CD14-positive monocyte (primary cell): Measurements from ENCODE around the gene CNPY1. TPM values are rescaled to one million over a fixed set of nuclear protein-coding genes. Genes with fewer than 3 reads are reported as not detected.

Source experiments
- DNase-seq, 3 donors: peaks; one replicate each; pipeline ENCODE4 v3.0.0-alpha.2; 2011 to 2022
- H2AFZ ChIP-seq: 2 replicates; pipeline ENCODE4 v1.6.0; 2012; ENCODE audit warnings: mild to moderate bottlenecking, low read depth, low read length, inconsistent platforms; ENCODE audit not compliant: insufficient read depth, poor library complexity, severe bottlenecking
- H3K27ac ChIP-seq, 2 donors: 1 replicate in 1 of 2; 2 replicates in 1 of 2; pipeline ENCODE4 v1.5.1; 2012 to 2013; ENCODE audit warnings: low read length in 2 of 2, control low read depth in 1 of 2, inconsistent platforms in 1 of 2, low read depth in 1 of 2, mild to moderate bottlenecking in 1 of 2
- H3K27me3 ChIP-seq, 2 donors: one replicate each; pipeline versions ENCODE4 v1.6.0 to v1.6.1; 2011 to 2013; ENCODE audit warnings: low read length in 2 of 2; ENCODE audit not compliant: control insufficient read depth in 2 of 2, insufficient read depth in 2 of 2
- H3K36me3 ChIP-seq, 2 donors: replicated peaks in 1 of 2; 1 replicate in 1 of 2; 2 replicates in 1 of 2; pipeline versions ENCODE4 v1.5.1 to v1.6.1; 2012 to 2013; ENCODE audit warnings: low read length in 2 of 2, control low read depth in 1 of 2, inconsistent platforms in 1 of 2, mild to moderate bottlenecking in 1 of 2; ENCODE audit not compliant: insufficient read depth in 2 of 2, control insufficient read depth in 1 of 2
- H3K4me1 ChIP-seq, 2 donors: 1 replicate in 1 of 2; 2 replicates in 1 of 2; pipeline versions ENCODE4 v1.5.1 to v1.6.1; 2012 to 2013; ENCODE audit warnings: low read length in 2 of 2, control low read depth in 1 of 2, inconsistent platforms in 1 of 2, mild to moderate bottlenecking in 1 of 2, moderate library complexity in 1 of 2; ENCODE audit not compliant: insufficient read depth in 2 of 2, control insufficient read depth in 1 of 2
- H3K4me2 ChIP-seq: replicated peaks from 2 replicates; pipeline ENCODE3; 2012; ENCODE audit warnings: low read length, moderate library complexity, mild to moderate bottlenecking; ENCODE audit not compliant: poor library complexity, severe bottlenecking; ENCODE audit errors: extremely low read depth
- H3K4me3 ChIP-seq, 3 experiments: fragments of 200-600 bp in 1 of 3; sonication (generic) in 1 of 3; replicated peaks in 1 of 3; 1 replicate in 2 of 3; 2 replicates in 1 of 3; pipeline ENCODE4 v1.5.1; 2011 to 2013; ENCODE audit warnings: low read length in 3 of 3, mild to moderate bottlenecking in 3 of 3, control low read depth in 2 of 3, low read depth in 2 of 3, inconsistent platforms in 1 of 3, moderate library complexity in 1 of 3
- H3K79me2 ChIP-seq: 2 replicates; pipeline ENCODE4 v1.6.0; 2012; ENCODE audit warnings: mild to moderate bottlenecking, control low read depth, inconsistent platforms, low read length, moderate library complexity; ENCODE audit not compliant: insufficient read depth
- H3K9ac ChIP-seq: 2 replicates; pipeline ENCODE4 v1.6.0; 2017; ENCODE audit warnings: low read length, mild to moderate bottlenecking; ENCODE audit not compliant: insufficient read depth, poor library complexity, severe bottlenecking
- H3K9me3 ChIP-seq, 2 donors: replicated peaks in 1 of 2; 1 replicate in 1 of 2; 2 replicates in 1 of 2; pipeline versions ENCODE4 v1.5.1 to v1.6.1; 2012 to 2013; ENCODE audit warnings: low read length in 2 of 2, control low read depth in 1 of 2; ENCODE audit not compliant: control insufficient read depth in 1 of 2, insufficient read depth in 1 of 2
- H4K20me1 ChIP-seq: 2 replicates; pipeline ENCODE4 v1.6.0; 2012; ENCODE audit warnings: mild to moderate bottlenecking, low read length, control low read depth, moderate library complexity; ENCODE audit not compliant: insufficient read depth
- H3K27ac Mint-ChIP-seq, 7 donors: one replicate each; pipeline ENCODE4 v1.8.0; 2020; ENCODE audit warnings: mild to moderate bottlenecking in 7 of 7, mixed read lengths in 7 of 7, moderate library complexity in 6 of 7, inconsistent platforms in 2 of 7
- H3K27me3 Mint-ChIP-seq, 3 donors: one replicate each; pipeline ENCODE4 v1.8.0; 2021 to 2022; ENCODE audit warnings: low read depth in 3 of 3, mild to moderate bottlenecking in 3 of 3, mixed read lengths in 3 of 3, moderate library complexity in 3 of 3, inconsistent platforms in 1 of 3
- H3K36me3 Mint-ChIP-seq, 2 donors: one replicate each; pipeline ENCODE4 v1.8.0; 2020; ENCODE audit warnings: mixed read lengths in 2 of 2, inconsistent platforms in 1 of 2, mild to moderate bottlenecking in 1 of 2
- H3K4me1 Mint-ChIP-seq: one replicate; pipeline ENCODE4 v1.8.0; 2020; ENCODE audit warnings: mild to moderate bottlenecking, mixed read lengths
- H3K4me3 Mint-ChIP-seq, 2 donors: one replicate each; pipeline ENCODE4 v1.8.0; 2020; ENCODE audit warnings: mild to moderate bottlenecking in 2 of 2, mixed read lengths in 2 of 2, moderate library complexity in 1 of 2
- H3K9me3 Mint-ChIP-seq, 7 donors: one replicate each; pipeline ENCODE4 v1.8.0; 2020 to 2022; ENCODE audit warnings: mixed read lengths in 7 of 7, mild to moderate bottlenecking in 6 of 7, moderate library complexity in 6 of 7, inconsistent platforms in 2 of 7
- WGBS: methylation state at CpG from one replicate; pipeline ENCODE4 v1.1.5; 2013; ENCODE audit warnings: missing lambda C conversion rate; ENCODE audit not compliant: insufficient coverage; 5-methylcytosine and 5-hydroxymethylcytosine counted together
- intact Hi-C, 2 donors: fragments of 100-400 bp; cut with micrococcal nuclease; formaldehyde crosslinking; loops; one replicate each; pipeline versions ENCODE4 v1.15.0 to v1.15.1; 2023
- polyA plus RNA-seq, 3 donors: library from polyadenylated mRNA; depleted of rRNA in 1 of 3; unstranded in 2 of 3; stranded (reverse) in 1 of 3; fragments of 300-500 nt in 2 of 3; fragments of >200 nt in 1 of 3; fragmentation: Illumina TruSeq in 2 of 3; gene quantifications; 1 replicate in 2 of 3; 2 replicates in 1 of 3; pipeline ENCODE4 v1.2.3, GENCODE V29; 2012 to 2021
- TF ChIP-seq, protein P1 (sequence below): fragments of 200-600 bp; IDR thresholded peaks from one replicate; pipeline ENCODE4 v1.8.0; 2022; ENCODE audit warnings: antibody characterized with exemption, mild to moderate bottlenecking

Gene CNPY1
- polyA plus RNA-seq, 3 donors = not detected

- TF ChIP-seq, protein P1, sequence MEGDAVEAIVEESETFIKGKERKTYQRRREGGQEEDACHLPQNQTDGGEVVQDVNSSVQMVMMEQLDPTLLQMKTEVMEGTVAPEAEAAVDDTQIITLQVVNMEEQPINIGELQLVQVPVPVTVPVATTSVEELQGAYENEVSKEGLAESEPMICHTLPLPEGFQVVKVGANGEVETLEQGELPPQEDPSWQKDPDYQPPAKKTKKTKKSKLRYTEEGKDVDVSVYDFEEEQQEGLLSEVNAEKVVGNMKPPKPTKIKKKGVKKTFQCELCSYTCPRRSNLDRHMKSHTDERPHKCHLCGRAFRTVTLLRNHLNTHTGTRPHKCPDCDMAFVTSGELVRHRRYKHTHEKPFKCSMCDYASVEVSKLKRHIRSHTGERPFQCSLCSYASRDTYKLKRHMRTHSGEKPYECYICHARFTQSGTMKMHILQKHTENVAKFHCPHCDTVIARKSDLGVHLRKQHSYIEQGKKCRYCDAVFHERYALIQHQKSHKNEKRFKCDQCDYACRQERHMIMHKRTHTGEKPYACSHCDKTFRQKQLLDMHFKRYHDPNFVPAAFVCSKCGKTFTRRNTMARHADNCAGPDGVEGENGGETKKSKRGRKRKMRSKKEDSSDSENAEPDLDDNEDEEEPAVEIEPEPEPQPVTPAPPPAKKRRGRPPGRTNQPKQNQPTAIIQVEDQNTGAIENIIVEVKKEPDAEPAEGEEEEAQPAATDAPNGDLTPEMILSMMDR = no peak
- H3K27me3 Mint-ChIP-seq = peaks cover 37 to 84% (median 46%) of the 10 kb centered on the region in 3 donors
- no peak overlapping the region for H3K27ac Mint-ChIP-seq
- no peak for DNase-seq
- no peak overlapping the region for H2AFZ ChIP-seq
- H3K36me3 ChIP-seq = no peaks in the 10 kb centered on the region
- no peaks in the 10 kb centered on the region for H3K79me2 ChIP-seq
- H3K4me1 ChIP-seq = no peaks in the 10 kb centered on the region
- intact Hi-C loops = no loop called here
- no peaks in the 10 kb centered on the region for H4K20me1 ChIP-seq
- H3K4me2 ChIP-seq = no peak overlapping the region
- H3K4me3 Mint-ChIP-seq = peak overlapping the region in 1 of 2 donors; percentile 60
- H3K36me3 Mint-ChIP-seq = peaks cover 4 to 7% of the 10 kb centered on the region in 2 donors
- 89% methylated on average over 15 of the region's 23 CpGs for WGBS
- H3K27me3 ChIP-seq = peaks cover 3 to 51% of the 10 kb centered on the region in 2 donors
- H3K4me3 ChIP-seq = no peak overlapping the region
- peaks cover 9 to 14% (median 12%) of the 10 kb centered on the region in 7 donors for H3K9me3 Mint-ChIP-seq
- H3K9me3 ChIP-seq = peaks cover 8 to 11% of the 10 kb centered on the region in 2 donors
- H3K4me1 Mint-ChIP-seq = peaks cover 2% of the 10 kb centered on the region
- H3K27ac ChIP-seq = no peak overlapping the region
- no peak overlapping the region for H3K9ac ChIP-seq
Measured at GRCh38 chr7:155484483-155485399, 61.6 kb downstream of the CNPY1 start.

GRCh38 chr7:155483868-155484325 lies 62.5 kb downstream of the CNPY1 start:
- H3K27ac ChIP-seq = no peak overlapping the region
- Mint-ChIP-seq H3K27ac (no peak overlapping the region), H3K9me3 (peaks cover 9 to 16% (median 12%) of the 10 kb centered on the region in 7 donors), H3K36me3 (peaks cover 4 to 7% of the 10 kb centered on the region in 2 donors), H3K27me3 (peaks cover 43 to 82% (median 48%) of the 10 kb centered on the region in 3 donors), H3K4me1 (peaks cover 2% of the 10 kb centered on the region), H3K4me3 (peak overlapping the region in 1 of 2 donors; percentile 19)
- intact Hi-C loops = no loop called here
- no peaks in the 10 kb centered on the region for H3K36me3 ChIP-seq
- H2AFZ ChIP-seq = no peak overlapping the region
- no peak overlapping the region for H3K4me2 ChIP-seq
- no peaks in the 10 kb centered on the region for H3K79me2 ChIP-seq
- H3K4me3 ChIP-seq = no peak overlapping the region
- TF ChIP-seq, protein P1 = no peak
- no peak for DNase-seq
- 86% methylated on average over 14 of the region's 16 CpGs for WGBS
- no peaks in the 10 kb centered on the region for H4K20me1 ChIP-seq
- H3K9ac ChIP-seq = no peak overlapping the region
- H3K4me1 ChIP-seq = no peaks in the 10 kb centered on the region
- H3K9me3 ChIP-seq = peaks cover 8 to 11% of the 10 kb centered on the region in 2 donors
- peaks cover 3 to 46% of the 10 kb centered on the region in 2 donors for H3K27me3 ChIP-seq
